SHP77 treated with DMSO at 0.1 percent for 48 hours (cell line): Measurements from ENCODE around the gene MGMT.

Experiments used
- DNase-seq: peaks from one replicate; lab custom pipeline; 2025; lab: John Stamatoyannopoulos, UW

MGMT gene

GRCh38 chr10:129710510-129710847 lies 243.4 kb downstream of the MGMT start:
- no peak for DNase-seq

DNA sequence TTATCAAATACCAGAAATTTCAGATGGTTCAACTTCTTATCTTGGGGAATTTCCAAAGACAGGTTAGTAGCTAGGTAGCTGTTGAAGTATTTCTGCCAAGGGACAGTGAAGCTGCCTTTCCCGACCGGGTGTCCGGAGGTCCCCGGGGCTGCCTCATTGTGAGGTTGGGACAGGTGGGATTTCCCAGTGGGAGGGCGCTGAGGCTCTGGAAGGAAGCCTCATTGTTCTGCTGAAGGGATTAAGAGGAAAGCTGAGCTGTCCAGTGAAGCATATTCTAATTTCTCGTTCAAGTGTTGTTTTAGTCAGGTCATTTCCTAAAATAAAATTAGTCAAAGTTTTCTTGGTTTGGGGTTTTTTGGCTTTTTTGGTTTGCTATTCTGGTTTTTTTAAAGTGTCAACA lies 244.2 kb downstream of the MGMT start:
- no peak for DNase-seq

- DNase-seq, result no peak
These were observed 245.0 kb downstream of the MGMT start for GRCh38 chr10:129712000-129712399.

GRCh38 chr10:129713659-129714265 lies 246.7 kb downstream of the MGMT start:
- no peak for DNase-seq

GRCh38 chr10:129715805-129716204 lies 248.8 kb downstream of the MGMT start:
- no peak for DNase-seq

- no peak for DNase-seq
These were observed 249.2 kb downstream of the MGMT start for GRCh38 chr10:129716211-129716681.

DNA sequence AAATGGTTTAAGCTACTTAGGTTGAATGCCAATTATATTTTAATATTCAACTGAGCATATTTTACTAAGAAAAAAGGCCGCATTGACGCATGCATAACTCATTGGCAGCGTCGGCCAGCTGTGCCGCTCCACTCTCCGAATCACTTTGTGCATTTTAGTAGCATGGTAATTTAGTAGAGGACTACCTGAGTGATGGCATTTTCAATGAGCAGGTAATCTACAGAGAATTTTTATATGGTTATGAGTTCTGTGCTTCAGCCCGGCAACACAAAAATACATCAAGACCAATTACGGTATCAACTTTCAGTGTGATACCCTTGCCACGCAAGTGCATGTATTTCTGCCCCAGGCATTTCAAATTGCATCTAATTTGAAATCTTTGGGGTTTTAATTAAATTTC lies 249.8 kb downstream of the MGMT start:
- DNase-seq, result no peak

DNA sequence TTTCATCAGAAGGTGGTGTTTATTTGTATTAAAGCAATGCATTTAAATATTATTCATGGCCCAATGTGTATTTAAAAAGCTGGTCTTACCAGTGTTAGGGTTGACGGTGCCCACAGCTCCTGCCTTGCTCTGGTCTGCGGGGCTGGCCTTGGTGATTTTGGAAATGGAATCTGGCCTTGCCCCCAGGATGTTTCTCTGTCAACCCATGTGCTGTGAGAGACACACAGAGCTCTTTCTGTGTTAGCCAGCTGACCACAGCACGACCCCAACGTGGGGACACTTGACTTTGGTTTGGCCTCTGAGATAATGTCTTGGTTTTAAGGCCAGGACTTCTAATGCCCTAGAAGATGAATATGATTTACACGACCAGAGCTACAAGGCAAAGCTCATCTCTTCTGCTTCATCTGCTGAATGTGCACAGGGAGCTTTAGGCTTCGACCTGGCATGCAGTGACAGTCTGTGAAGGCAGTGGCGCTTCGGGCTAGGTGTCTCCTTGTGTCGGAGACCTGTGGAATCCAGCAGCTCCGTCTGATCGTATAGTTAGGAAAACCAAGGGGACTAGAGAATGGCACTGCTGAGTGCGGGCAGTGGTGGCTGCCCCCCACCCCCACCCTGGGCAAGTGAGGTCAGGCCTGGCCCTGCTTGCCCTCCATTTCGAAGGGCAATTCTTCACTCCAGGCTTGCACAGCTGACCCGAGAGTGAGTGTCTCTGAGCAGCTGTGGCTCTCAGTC lies 250.9 kb downstream of the MGMT start:
- no peak for DNase-seq

- no peak for DNase-seq
These were observed 251.7 kb downstream of the MGMT start for GRCh38 chr10:129718548-129719414.

- DNase-seq, result no peak
These were observed 252.3 kb downstream of the MGMT start for GRCh38 chr10:129719415-129719739.

DNA sequence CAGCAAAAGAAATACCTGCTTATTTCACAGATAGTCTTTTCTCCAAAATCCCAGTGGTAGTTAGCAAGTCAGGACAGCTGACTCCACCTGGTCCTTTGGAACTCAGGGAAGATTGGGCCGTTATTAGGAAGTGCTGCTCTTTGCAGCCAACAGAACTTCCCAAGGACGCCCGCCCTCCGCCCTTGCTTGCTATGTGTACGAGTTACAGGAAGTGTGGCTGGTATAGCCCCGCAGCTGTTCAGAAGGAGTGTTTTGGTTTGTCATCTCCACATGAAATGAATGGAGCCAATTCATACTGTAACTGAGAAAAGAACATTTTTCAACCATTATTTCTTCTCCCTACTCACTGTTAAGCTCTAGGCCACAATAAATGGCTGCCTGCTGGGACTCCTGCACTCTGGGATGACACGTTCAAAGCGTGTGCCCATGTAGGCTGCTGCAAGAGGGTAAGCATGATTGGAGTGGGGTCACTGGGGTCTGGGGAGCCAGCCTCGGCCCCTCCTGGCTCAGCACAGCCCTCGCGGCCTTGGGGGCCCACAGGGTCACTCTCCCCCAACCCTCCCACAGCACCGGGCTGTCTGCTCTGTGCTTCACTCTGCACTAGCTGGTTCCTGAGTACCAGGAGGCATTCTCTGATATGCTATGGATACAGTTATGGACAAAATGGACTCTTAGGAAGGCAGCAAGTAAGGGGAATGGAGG lies 253.0 kb downstream of the MGMT start:
- DNase-seq, result no peak

DNA sequence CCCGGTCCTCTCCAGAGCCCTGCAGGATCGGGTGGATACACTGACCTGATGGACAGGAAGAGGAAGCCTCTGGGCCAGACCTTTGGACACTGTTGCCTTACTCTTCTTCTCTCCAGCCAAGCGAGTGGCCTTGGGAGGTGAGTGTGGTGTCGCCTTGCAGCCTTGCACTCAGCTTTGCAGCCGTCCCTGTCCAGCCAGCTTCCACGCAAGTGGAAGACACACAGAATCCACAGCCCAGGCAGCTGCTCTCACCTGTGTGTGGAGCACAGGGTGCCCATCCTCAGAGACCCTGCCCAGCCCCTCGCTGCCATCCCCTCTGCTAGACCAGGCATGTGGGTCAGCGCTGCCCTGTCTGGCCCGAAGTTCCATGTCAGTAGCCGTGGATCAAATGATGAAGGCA lies 258.0 kb downstream of the MGMT start:
- DNase-seq, result no peak

DNA sequence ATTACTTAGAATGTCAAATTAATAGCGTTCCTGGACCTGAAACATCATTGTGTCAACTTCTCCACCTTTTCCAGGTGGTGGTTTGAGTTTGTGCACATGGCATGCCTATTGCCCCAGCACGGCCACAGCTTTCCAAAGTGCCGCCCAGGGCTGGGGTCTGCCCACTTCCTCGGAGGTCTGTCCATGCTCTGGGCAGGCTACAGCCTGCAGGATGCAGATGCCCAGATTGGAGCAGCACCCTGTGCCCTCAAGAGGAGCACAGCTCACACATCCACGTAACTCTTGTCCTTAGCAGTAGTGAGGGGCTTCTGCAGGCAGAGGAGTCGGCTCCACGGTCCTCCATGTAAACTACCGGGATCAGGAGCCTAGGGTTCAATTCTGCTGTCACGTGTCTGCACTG lies 258.4 kb downstream of the MGMT start:
- DNase-seq, result no peak

DNA sequence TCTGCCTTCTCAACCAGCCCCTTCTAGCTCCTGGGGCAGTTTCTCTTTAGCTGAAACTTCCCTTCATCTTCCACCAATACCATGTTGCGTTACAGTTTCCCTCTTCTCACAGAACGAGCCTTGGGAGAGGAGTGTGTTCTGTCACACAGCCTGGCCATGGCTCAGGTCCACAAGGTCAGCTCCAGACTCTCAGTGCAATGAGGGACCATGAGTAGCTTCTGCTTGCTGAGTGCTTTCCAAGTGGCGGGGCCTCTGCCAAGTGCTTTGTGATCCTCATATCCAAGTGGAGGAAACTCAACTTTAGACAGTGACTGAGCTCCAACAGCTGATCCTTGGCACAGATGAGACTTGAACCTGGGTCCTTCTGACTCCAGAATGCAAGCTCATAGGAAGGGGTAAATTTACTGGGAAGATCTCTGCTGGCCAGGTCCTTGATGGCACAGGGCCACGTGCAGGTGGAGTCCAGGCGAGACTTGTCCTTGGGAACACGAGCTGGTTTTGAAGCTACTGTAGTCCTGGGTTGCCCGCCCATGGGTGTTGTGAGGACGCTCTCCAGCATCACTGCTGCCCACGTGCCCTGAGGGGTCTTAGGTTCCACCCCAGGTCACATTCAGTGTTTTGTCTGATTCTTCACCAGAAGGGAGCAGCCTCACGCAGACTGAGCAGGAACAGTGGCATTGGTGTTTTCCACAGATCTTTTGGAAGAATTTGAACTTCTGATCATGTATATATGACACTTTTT lies 259.0 kb downstream of the MGMT start:
- DNase-seq, result no peak

DNA sequence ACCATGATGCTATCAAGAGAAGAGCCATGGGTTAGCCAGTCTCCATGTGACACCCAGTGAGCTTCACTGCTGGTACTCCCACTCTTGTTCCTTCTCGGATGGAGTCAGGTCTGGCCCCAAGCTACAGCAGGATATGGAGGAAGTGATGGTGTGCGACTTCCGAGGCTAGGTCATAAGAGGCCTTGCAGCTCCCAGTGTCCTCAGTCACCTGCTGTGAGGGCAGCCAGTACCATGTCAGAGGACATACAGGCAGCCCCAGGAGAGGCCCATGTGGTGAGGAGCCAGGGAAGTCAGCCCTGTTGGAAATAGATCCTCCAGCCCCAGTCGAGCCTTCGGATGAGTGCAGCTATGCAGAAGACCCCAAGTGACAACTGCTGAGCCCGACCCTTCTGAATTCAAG lies 260.0 kb downstream of the MGMT start:
- DNase-seq, result no peak

DNA sequence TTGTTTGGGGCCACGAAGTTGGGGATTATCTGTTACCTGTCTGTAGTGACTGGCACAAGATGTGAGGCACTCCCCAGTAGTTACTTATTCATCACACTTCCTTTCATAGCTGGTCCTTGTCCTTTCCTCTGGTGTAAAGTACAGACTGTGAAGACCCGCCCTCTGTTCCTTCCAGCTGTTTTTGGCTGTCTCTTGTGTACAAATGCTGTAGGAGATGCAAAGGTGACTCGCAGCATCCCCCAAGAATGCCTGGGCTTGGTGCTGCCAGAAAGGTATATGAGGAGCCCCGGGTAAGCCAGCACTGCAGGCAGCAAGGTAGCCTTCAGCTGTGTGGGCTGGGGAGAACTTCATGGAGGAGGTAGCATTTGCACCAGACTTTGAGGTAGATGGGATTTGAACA lies 260.5 kb downstream of the MGMT start:
- DNase-seq, result no peak

DNA sequence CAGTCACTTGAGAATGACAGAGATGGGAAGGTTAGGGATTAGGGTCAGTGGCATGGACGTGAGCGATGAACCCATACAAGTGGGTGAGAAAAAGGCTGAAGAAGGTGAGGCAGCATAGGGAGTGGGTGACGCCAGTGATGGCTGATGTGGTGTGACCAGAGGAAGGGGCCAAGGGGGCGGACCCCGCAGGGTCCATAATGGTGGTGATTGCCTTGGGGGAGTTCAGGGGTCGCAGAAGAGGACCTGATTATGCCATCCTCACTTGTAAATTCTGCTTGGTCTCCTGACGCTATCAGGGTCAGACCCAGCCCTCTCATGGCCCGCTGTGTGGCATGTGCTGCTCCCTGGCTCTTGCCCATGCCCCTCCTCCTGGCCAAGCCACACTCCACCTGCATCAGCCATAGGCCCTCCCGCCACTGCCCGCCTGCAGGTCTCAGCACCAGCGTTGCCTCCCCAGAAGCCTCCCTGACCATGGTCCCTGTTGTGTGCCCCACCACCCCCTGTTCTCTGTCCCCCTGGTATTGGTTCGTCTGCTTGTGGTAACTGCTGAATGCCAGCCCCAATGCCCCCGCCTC lies 261.3 kb downstream of the MGMT start:
- no peak for DNase-seq

- DNase-seq, result no peak
These were observed 262.1 kb downstream of the MGMT start for GRCh38 chr10:129728905-129729795.

DNA sequence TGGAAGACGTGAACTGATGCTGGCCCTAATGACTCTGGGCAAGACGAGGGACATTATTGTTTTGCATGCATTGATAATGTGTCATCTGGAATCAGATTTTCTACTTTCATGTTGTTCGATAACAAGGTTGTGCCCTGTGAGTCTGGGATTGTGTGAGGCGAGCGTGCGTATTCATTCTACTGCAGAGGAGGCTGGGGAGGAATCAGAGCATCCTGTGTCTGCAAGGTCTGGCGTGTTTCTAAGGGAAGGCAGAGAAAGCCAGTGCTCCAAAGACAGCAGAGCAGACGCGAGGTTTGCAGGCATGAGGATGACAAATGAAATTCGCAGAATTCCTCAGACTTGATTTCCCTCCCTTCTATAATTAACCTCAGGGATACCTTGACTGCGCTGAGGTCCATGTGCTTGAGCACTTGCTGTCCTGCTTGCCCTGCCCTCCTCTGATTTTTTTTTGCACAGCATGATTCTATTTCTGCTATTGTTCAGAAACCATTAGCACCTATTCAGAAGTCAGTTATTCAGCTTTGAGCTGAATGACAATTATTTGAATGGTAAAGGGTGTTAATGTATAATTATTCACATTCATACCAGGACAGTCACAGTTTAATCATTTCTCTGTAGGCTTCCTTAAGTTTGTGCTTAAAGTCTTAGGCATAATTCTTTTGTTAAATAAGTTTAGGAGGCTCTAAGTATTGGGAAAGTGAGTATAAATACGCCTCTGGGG lies 263.4 kb downstream of the MGMT start:
- DNase-seq, result no peak

DNA sequence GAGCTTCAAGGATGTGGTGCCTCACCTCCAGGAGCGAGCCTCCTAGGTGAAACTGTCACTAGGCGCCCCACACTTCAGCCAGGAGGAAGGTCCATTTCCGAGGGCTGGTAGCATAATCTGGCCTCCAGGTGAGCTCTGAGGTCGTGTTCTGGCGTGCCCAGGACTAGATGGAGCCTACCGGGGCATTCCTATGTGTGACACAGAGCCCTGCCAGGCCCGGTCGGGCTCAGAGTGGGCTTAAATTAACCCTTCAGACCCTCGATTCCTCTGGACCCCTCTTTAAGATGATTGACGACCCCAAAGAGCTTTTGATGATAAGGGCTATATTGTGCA lies 263.9 kb downstream of the MGMT start:
- DNase-seq, result no peak
